ENCODE results near the gene KDR. TPM values are rescaled to one million over a fixed set of nuclear protein-coding genes. Genes with fewer than 3 reads are reported as not detected.

KDR gene
- total and polyA plus RNA-seq, 2 donors (not counting 1 experiment from before 2014, with no cell fraction given), result not detected

GRCh38 chr4:55080174-55080865, 45.1 kb downstream of the KDR start:
- ChIA-PET POLR2A (no interaction called here), CTCF (no interaction called here)
- Histone ChIP-seq H3K4me2 (replicated peaks; ENCODE audit: low read depth, low read length, poor library complexity, severe bottlenecking) (no peak overlapping the region), H3K9ac (ENCODE audit: low read length) (no peak overlapping the region), H3K79me2 (ENCODE audit: control insufficient read depth, insufficient read depth, low read length) (no peaks in the 10 kb centered on the region), H3K36me3 (replicated peaks in 1 of 2; ENCODE audit: control extremely low read depth in 1 of 2, control insufficient read depth in 1 of 2, extremely low read depth in 1 of 2, insufficient read depth in 2 of 2, low read length in 1 of 2) (no peaks in the 10 kb centered on the region), H3K27ac (ENCODE audit: low read length in 2 of 2) (no peak overlapping the region), H2AFZ (ENCODE audit: insufficient read depth, low read depth, low read length, poor library complexity, severe bottlenecking) (no peak overlapping the region), H3K4me3 (ENCODE audit: control extremely low read depth in 1 of 5, extremely low read depth in 1 of 5, insufficient read depth in 1 of 5, low read depth in 2 of 5, low read length in 4 of 5) (no peak overlapping the region), H3K9me3 (ENCODE audit: control extremely low read depth in 1 of 3, control insufficient read depth in 2 of 3, insufficient read depth in 1 of 3, low read length in 2 of 3) (no peaks in the 10 kb centered on the region), H3K4me1 (ENCODE audit: control insufficient read depth in 2 of 2, insufficient read depth in 2 of 2, low read length in 2 of 2) (no peaks in the 10 kb centered on the region), H4K20me1 (ENCODE audit: control insufficient read depth, insufficient read depth, low read length, poor library complexity, severe bottlenecking) (no peaks in the 10 kb centered on the region), H3K27me3 (replicated peaks in 1 of 4; ENCODE audit: control extremely low read depth in 1 of 4, control insufficient read depth in 3 of 4, insufficient read depth in 4 of 4, low read length in 3 of 4) (peaks cover 0 to 3% (median 0%) of the 10 kb centered on the region in 4 experiments)
- no peak for DNase-seq
- WGBS (ENCODE audit: insufficient coverage), result 92% methylated on average over 8 of the region's 9 CpGs
- Mint-ChIP-seq H3K27ac (no peak overlapping the region), H3K4me1 (no peaks in the 10 kb centered on the region), H3K27me3 (peaks cover 7% of the 10 kb centered on the region), H3K4me3 (no peak overlapping the region), H3K9me3 (ENCODE audit: insufficient read depth) (no peaks in the 10 kb centered on the region)
- intact Hi-C loops (cut with micrococcal nuclease), result no loop called here
- TF ChIP-seq EZH2 (IDR thresholded peaks at IDR 0.05; ENCODE audit: borderline replicate concordance, insufficient read depth, low read depth, low read length, poor library complexity, severe bottlenecking) (no peak), CTCF (IDR thresholded peaks at IDR 0.05) (no peak)
- ATAC-seq (ENCODE audit: low read depth), result no peak

- no peaks in the 10 kb centered on the region for H3K36me3 ChIP-seq (replicated peaks in 1 of 2; ENCODE audit: control extremely low read depth in 1 of 2, control insufficient read depth in 1 of 2, extremely low read depth in 1 of 2, insufficient read depth in 2 of 2, low read length in 1 of 2)
- DNase-seq (no peak), ATAC-seq (ENCODE audit: low read depth) (no peak)
- H3K79me2 ChIP-seq (ENCODE audit: control insufficient read depth, insufficient read depth, low read length), result no peaks in the 10 kb centered on the region
- H4K20me1 ChIP-seq (ENCODE audit: control insufficient read depth, insufficient read depth, low read length, poor library complexity, severe bottlenecking), result no peaks in the 10 kb centered on the region
- Mint-ChIP-seq H3K27me3 (peaks cover 3% of the 10 kb centered on the region), H3K27ac (no peak overlapping the region), H3K9me3 (ENCODE audit: insufficient read depth) (no peaks in the 10 kb centered on the region), H3K4me1 (no peaks in the 10 kb centered on the region), H3K4me3 (no peak overlapping the region)
- no peak for TF ChIP-seq EZH2 (IDR thresholded peaks at IDR 0.05; ENCODE audit: borderline replicate concordance, insufficient read depth, low read depth, low read length, poor library complexity, severe bottlenecking)
- TF ChIP-seq CTCF (IDR thresholded peaks at IDR 0.05), result no peak
- H3K9me3 ChIP-seq (ENCODE audit: control extremely low read depth in 1 of 3, control insufficient read depth in 2 of 3, insufficient read depth in 1 of 3, low read length in 2 of 3), result no peaks in the 10 kb centered on the region
- no peak overlapping the region for H2AFZ ChIP-seq (ENCODE audit: insufficient read depth, low read depth, low read length, poor library complexity, severe bottlenecking)
- H3K4me3 ChIP-seq (ENCODE audit: control extremely low read depth in 1 of 5, extremely low read depth in 1 of 5, insufficient read depth in 1 of 5, low read depth in 2 of 5, low read length in 4 of 5), result no peak overlapping the region
- H3K9ac ChIP-seq (ENCODE audit: low read length), result no peak overlapping the region
- intact Hi-C loops (cut with micrococcal nuclease), result no loop called here
- H3K4me1 ChIP-seq (ENCODE audit: control insufficient read depth in 2 of 2, insufficient read depth in 2 of 2, low read length in 2 of 2), result no peaks in the 10 kb centered on the region
- ChIA-PET CTCF (no interaction called here), POLR2A (no interaction called here)
- H3K27ac ChIP-seq (ENCODE audit: low read length in 2 of 2), result no peak overlapping the region
- no peak overlapping the region for H3K4me2 ChIP-seq (replicated peaks; ENCODE audit: low read depth, low read length, poor library complexity, severe bottlenecking)
- WGBS (ENCODE audit: insufficient coverage), result 82% methylated on average over 11 of the region's 14 CpGs
- H3K27me3 ChIP-seq (replicated peaks in 1 of 4; ENCODE audit: control extremely low read depth in 1 of 4, control insufficient read depth in 3 of 4, insufficient read depth in 4 of 4, low read length in 3 of 4), result peaks cover 0 to 3% (median 0%) of the 10 kb centered on the region in 4 experiments
Measured at GRCh38 chr4:55079451-55080173, 45.8 kb downstream of the KDR start.

Data from B cell (primary cell).